Measurements from ENCODE around the gene VAC14. TPM values are rescaled to one million over a fixed set of nuclear protein-coding genes. Genes with fewer than 3 reads are reported as not detected.
"Not testable (repeated sequence)": the region's sequence is repeated elsewhere in the genome, so short reads cannot be mapped to it uniquely, and the experiment has no call there.

The VAC14 gene
- polyA plus RNA-seq, 1 of the 3 experiments (the other 2 are of a cell fraction), result 33.2 TPM

GRCh38 chr16:70646260-70647241 lies 154.4 kb downstream of the VAC14 start, which contains the start of gene IL34:
IL34 (plus strand) TSS chr16:70646559; CDS start chr16:70646948, 389 bp downstream.
- H3K36me3 ChIP-seq (replicated peaks in 1 of 2; ENCODE audit: control insufficient read depth in 1 of 2, insufficient read depth in 2 of 2, low read length in 1 of 2), result no peaks in the 10 kb centered on the region
- H3K79me2 ChIP-seq (ENCODE audit: insufficient read depth), result no peaks in the 10 kb centered on the region
- peaks cover 0 to 18% of the 10 kb centered on the region in 2 experiments; a peak in 1 of 4 replicates for H3K4me1 ChIP-seq (ENCODE audit: control insufficient read depth in 1 of 2, insufficient read depth in 2 of 2, low read depth in 1 of 2, low read length in 1 of 2)
- WGBS (ENCODE audit: low lambda C conversion rate), result 79% methylated on average over 32 of the region's 39 CpGs
- no peak within 1 kb of the TSS for H3K9ac ChIP-seq
- H3K4me3 ChIP-seq (ENCODE audit: low read depth in 2 of 2, low read length in 1 of 2), result no peak within 1 kb of the TSS
- peak; percentile 77 for DNase-seq
- H3K27me3 ChIP-seq (ENCODE audit: insufficient read depth), result no peaks in the 10 kb centered on the region
- H3K27ac ChIP-seq (ENCODE audit: low read depth in 2 of 2, low read length in 1 of 2), result no peak within 1 kb of the TSS; a peak in 1 of 4 replicates
- no peaks in the 10 kb centered on the region for H4K20me1 ChIP-seq (ENCODE audit: insufficient read depth)
- H2AFZ ChIP-seq (ENCODE audit: low read depth), result no peak within 1 kb of the TSS
- H3F3A ChIP-seq (replicated peaks; ENCODE audit: insufficient read depth), result no peaks in the 10 kb centered on the region
- POLR2A ChIA-PET, result no interaction called here
- no peak within 1 kb of the TSS for H3K4me2 ChIP-seq
- TF ChIP-seq TEAD4 (IDR thresholded peaks at IDR 0.05; ENCODE audit: borderline replicate concordance, insufficient read depth) (no peak), FOXM1 (IDR thresholded peaks at IDR 0.05; ENCODE audit: low read depth) (no peak), GATA2 (CRISPR knock-in tag; IDR thresholded peaks at IDR 0.05) (peak; percentile 45)
- H3K9me3 ChIP-seq, result no peaks in the 10 kb centered on the region
- no peaks in the 10 kb centered on the region for H3K9me2 ChIP-seq
- CTCF ChIA-PET, result interaction anchor here (1.1 to 1.8 kb wide), 2 partner anchors 124 to 276 kb away, joined by 3 to 6 read pairs; no protein-coding TSS in a partner anchor

DNA sequence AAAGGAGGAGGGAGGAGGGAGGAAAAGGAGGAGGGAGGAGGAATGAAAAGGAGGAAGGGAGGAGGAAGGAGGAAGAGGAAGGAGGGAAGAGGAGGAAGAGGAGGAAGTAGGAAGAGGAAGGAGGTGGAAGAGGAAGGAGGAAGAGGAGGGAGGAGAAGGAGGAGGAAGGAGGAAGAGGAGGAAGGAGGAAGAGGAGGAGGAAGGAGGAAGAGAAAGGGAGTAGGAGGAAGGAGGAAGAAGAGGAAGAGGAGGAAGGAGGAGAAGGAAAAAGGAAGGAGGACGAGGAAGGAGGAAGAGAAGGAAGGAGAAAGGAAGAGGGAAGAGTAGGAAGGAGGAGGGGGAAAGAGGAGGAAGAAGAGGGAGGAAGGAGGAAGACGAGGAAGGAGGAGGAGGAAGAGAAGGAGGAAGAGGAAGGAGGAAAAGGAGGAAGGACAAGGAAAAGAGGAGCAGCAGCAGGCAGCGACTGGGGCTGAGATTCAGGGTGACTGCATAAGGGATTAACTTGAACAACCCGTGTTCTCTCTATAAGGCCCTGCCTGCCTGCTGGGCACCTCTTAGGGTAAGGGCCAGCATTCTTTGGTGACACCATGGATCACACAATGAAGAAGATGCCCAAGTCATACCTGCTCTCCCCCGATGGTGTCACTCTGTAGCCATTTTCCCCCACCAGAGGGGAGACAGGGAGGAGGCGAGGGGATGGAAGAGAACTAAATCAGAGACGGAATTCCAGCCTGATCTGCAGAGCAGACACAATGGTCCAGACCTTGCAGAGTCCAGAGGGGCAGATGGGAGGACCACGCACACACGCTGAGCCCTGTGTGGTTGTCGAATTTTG lies 156.0 kb downstream of the VAC14 start:
- Histone ChIP-seq H3K4me3 (ENCODE audit: low read depth in 2 of 2, low read length in 1 of 2) (no peak overlapping the region), H3F3A (replicated peaks; ENCODE audit: insufficient read depth) (no peaks in the 10 kb centered on the region), H3K79me2 (ENCODE audit: insufficient read depth) (no peaks in the 10 kb centered on the region), H3K4me1 (ENCODE audit: control insufficient read depth in 1 of 2, insufficient read depth in 2 of 2, low read depth in 1 of 2, low read length in 1 of 2) (peaks cover 0 to 18% of the 10 kb centered on the region in 2 experiments; a peak in 1 of 4 replicates), H3K9me2 (no peaks in the 10 kb centered on the region), H3K4me2 (no peak overlapping the region), H3K27me3 (ENCODE audit: insufficient read depth) (no peaks in the 10 kb centered on the region), H2AFZ (ENCODE audit: low read depth) (no peak overlapping the region), H3K27ac (ENCODE audit: low read depth in 2 of 2, low read length in 1 of 2) (no peak overlapping the region), H3K36me3 (replicated peaks in 1 of 2; ENCODE audit: control insufficient read depth in 1 of 2, insufficient read depth in 2 of 2, low read length in 1 of 2) (no peaks in the 10 kb centered on the region), H3K9me3 (no peaks in the 10 kb centered on the region), H3K9ac (no peak overlapping the region), H4K20me1 (ENCODE audit: insufficient read depth) (no peaks in the 10 kb centered on the region)
- ChIA-PET CTCF (no interaction called here), POLR2A (no interaction called here)
- peak; percentile 41 for DNase-seq
- no peak for TF ChIP-seq CTCF (IDR thresholded peaks at IDR 0.05)
- no peak for TF ChIP-seq SMC3 (IDR thresholded peaks at IDR 0.05; ENCODE audit: low read depth, low read length)
- no peak for TF ChIP-seq FOSL2 (IDR thresholded peaks at IDR 0.05; ENCODE audit: borderline replicate concordance, low read depth)
- TF ChIP-seq EZH2phosphoT487 (IDR thresholded peaks at IDR 0.05; ENCODE audit: borderline replicate concordance, low read depth), result no peak
- no peak for TF ChIP-seq TCF12 (IDR thresholded peaks at IDR 0.05)
- no peak for TF ChIP-seq RXRA (IDR thresholded peaks at IDR 0.05; ENCODE audit: borderline replicate concordance, low read depth)
- TF ChIP-seq RFX5 (IDR thresholded peaks at IDR 0.05; ENCODE audit: low read length), result no peak
- TF ChIP-seq TAF1 (IDR thresholded peaks at IDR 0.05; ENCODE audit: borderline replicate concordance, low read depth, low read length), result no peak
- TF ChIP-seq, protein P1, sequence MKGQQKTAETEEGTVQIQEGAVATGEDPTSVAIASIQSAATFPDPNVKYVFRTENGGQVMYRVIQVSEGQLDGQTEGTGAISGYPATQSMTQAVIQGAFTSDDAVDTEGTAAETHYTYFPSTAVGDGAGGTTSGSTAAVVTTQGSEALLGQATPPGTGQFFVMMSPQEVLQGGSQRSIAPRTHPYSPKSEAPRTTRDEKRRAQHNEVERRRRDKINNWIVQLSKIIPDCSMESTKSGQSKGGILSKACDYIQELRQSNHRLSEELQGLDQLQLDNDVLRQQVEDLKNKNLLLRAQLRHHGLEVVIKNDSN (IDR thresholded peaks at IDR 0.05; ENCODE audit: borderline replicate concordance, low read depth), result no peak
- 84% methylated on average over 10 of the region's 10 CpGs for WGBS (ENCODE audit: low lambda C conversion rate)

DNA sequence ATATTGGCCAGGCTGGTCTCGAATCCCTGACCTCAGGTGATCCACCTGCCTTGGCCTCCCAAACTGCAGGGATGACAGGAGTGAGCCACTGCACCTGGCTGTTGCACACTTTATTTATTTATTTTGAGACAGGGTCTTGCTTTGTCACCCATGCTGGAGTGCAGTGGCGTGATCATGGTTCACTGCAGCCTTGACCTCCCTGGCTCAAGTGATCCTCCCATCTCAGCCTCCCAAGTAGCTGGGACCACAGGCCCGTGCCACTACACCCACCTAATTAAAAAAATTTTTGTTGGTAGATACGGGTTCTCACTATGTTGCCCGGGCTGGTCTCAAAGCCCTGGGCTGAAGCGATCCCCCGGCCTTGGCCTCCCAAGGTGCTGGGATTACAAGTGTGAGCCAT lies 157.7 kb downstream of the VAC14 start:
- peaks cover 0 to 26% of the 10 kb centered on the region in 2 experiments; a peak in 1 of 4 replicates for H3K4me1 ChIP-seq (ENCODE audit: control insufficient read depth in 1 of 2, insufficient read depth in 2 of 2, low read depth in 1 of 2, low read length in 1 of 2)
- DNase-seq; H3K9me3 ChIP-seq; H4K20me1 ChIP-seq (ENCODE audit: insufficient read depth); H3K36me3 ChIP-seq (replicated peaks in 1 of 2; ENCODE audit: control insufficient read depth in 1 of 2, insufficient read depth in 2 of 2, low read length in 1 of 2); CTCF ChIA-PET; H3K79me2 ChIP-seq (ENCODE audit: insufficient read depth); H3K27ac ChIP-seq (ENCODE audit: low read depth in 2 of 2, low read length in 1 of 2); H3K4me2 ChIP-seq; H3K27me3 ChIP-seq (ENCODE audit: insufficient read depth); H3K4me3 ChIP-seq (ENCODE audit: low read depth in 2 of 2, low read length in 1 of 2); H2AFZ ChIP-seq (ENCODE audit: low read depth); H3F3A ChIP-seq (replicated peaks; ENCODE audit: insufficient read depth); H3K9ac ChIP-seq; POLR2A ChIA-PET; H3K9me2 ChIP-seq: not testable (repeated sequence)
- WGBS (ENCODE audit: low lambda C conversion rate), result 81% methylated on average over 7 of the region's 7 CpGs

All from SK-N-SH (cell line).